Measurements from ENCODE around the gene STX17.

Gene STX17

GRCh38 chr9:99962680-99963261 lies 56.3 kb downstream of the STX17 start:
- ChIA-PET CTCF (no interaction called here), POLR2A (no interaction called here)
- no peak for TF ChIP-seq LEF1 (IDR thresholded peaks at IDR 0.05; ENCODE audit: borderline replicate concordance)
- TF ChIP-seq FOXA1 (IDR thresholded peaks at IDR 0.05), result no peak
- no peak for TF ChIP-seq ARNT (IDR thresholded peaks at IDR 0.05)
- TF ChIP-seq CTBP1 (IDR thresholded peaks at IDR 0.05; ENCODE audit: borderline replicate concordance), result no peak
- TF ChIP-seq, protein P1, sequence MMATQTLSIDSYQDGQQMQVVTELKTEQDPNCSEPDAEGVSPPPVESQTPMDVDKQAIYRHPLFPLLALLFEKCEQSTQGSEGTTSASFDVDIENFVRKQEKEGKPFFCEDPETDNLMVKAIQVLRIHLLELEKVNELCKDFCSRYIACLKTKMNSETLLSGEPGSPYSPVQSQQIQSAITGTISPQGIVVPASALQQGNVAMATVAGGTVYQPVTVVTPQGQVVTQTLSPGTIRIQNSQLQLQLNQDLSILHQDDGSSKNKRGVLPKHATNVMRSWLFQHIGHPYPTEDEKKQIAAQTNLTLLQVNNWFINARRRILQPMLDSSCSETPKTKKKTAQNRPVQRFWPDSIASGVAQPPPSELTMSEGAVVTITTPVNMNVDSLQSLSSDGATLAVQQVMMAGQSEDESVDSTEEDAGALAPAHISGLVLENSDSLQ (IDR thresholded peaks at IDR 0.05), result no peak
- TF ChIP-seq BHLHE40 (IDR thresholded peaks at IDR 0.05; ENCODE audit: borderline replicate concordance), result no peak
- no peak for TF ChIP-seq SUZ12 (IDR thresholded peaks at IDR 0.05)
- TF ChIP-seq NFRKB (IDR thresholded peaks at IDR 0.05), result no peak
- no peak for DNase-seq (ENCODE audit: extremely low spot score)

- ChIA-PET POLR2A (no interaction called here), CTCF (interaction anchor here (0.6 kb wide), 1 partner anchor 681 kb away, joined by 3 read pairs; no protein-coding TSS in a partner anchor)
- DNase-seq (ENCODE audit: extremely low spot score), result no peak
- TF ChIP-seq ELF4 (IDR thresholded peaks at IDR 0.05) (no peak), TARDBP (IDR thresholded peaks at IDR 0.05) (no peak), NFRKB (IDR thresholded peaks at IDR 0.05) (no peak), FOXA1 (IDR thresholded peaks at IDR 0.05) (no peak), HDGF (IDR thresholded peaks at IDR 0.05; ENCODE audit: borderline replicate concordance) (no peak), BHLHE40 (IDR thresholded peaks at IDR 0.05; ENCODE audit: borderline replicate concordance) (no peak), ZNF384 (IDR thresholded peaks at IDR 0.05) (no peak), FOXM1 (IDR thresholded peaks at IDR 0.05; ENCODE audit: borderline replicate concordance) (no peak), ARNT (IDR thresholded peaks at IDR 0.05) (no peak), LEF1 (IDR thresholded peaks at IDR 0.05; ENCODE audit: borderline replicate concordance) (no peak), L3MBTL2 (conservative IDR thresholded peaks at IDR 0.05) (no peak), SUZ12 (IDR thresholded peaks at IDR 0.05) (no peak), SP1 (IDR thresholded peaks at IDR 0.05) (no peak), CTBP1 (IDR thresholded peaks at IDR 0.05; ENCODE audit: borderline replicate concordance) (no peak)
Measured at GRCh38 chr9:99964336-99964735, 57.9 kb downstream of the STX17 start.

DNA sequence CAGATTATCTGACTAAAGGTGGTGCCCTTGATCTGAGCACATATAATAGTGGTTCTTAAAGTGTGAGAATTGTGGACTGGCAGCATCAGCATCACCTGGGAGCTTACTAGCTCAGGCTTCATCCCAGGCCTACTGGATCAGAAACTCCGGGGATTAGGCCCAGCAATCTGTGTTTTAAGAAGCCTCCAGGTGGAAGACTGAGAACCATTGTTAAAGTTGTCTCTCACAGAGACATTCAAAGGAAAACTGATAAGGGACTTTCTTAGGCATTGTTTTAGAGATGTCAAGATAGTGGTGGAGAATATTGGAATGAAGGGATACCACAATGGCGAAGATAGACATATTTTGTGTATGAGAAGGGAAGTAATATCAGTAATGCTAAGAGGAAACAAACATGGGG lies 59.5 kb downstream of the STX17 start:
- ChIA-PET POLR2A (no interaction called here), CTCF (no interaction called here)
- DNase-seq (ENCODE audit: extremely low spot score), result no peak
- TF ChIP-seq SUZ12 (IDR thresholded peaks at IDR 0.05), result no peak
- TF ChIP-seq FOXM1 (IDR thresholded peaks at IDR 0.05; ENCODE audit: borderline replicate concordance), result no peak
- TF ChIP-seq HDGF (IDR thresholded peaks at IDR 0.05; ENCODE audit: borderline replicate concordance), result no peak
- TF ChIP-seq, protein P1 (IDR thresholded peaks at IDR 0.05), result no peak
- TF ChIP-seq BHLHE40 (IDR thresholded peaks at IDR 0.05; ENCODE audit: borderline replicate concordance), result no peak
- TF ChIP-seq SP1 (IDR thresholded peaks at IDR 0.05), result no peak
- no peak for TF ChIP-seq L3MBTL2 (conservative IDR thresholded peaks at IDR 0.05)
- TF ChIP-seq CTBP1 (IDR thresholded peaks at IDR 0.05; ENCODE audit: borderline replicate concordance), result no peak
- TF ChIP-seq ARNT (IDR thresholded peaks at IDR 0.05), result no peak

GRCh38 chr9:99966716-99967115 lies 60.3 kb downstream of the STX17 start:
- ChIA-PET CTCF (no interaction called here), POLR2A (no interaction called here)
- peak; percentile 15 for DNase-seq (ENCODE audit: extremely low spot score)
- TF ChIP-seq LEF1 (IDR thresholded peaks at IDR 0.05; ENCODE audit: borderline replicate concordance), result no peak
- TF ChIP-seq, protein P1 (IDR thresholded peaks at IDR 0.05), result no peak
- TF ChIP-seq SUZ12 (IDR thresholded peaks at IDR 0.05), result no peak
- no peak for TF ChIP-seq FOXK2 (IDR thresholded peaks at IDR 0.05)

GRCh38 chr9:99967457-99967856 lies 61.0 kb downstream of the STX17 start:
- TF ChIP-seq, protein P1 (IDR thresholded peaks at IDR 0.05), result peak; percentile 75
- no peak for TF ChIP-seq FOXM1 (IDR thresholded peaks at IDR 0.05; ENCODE audit: borderline replicate concordance)
- POLR2A ChIA-PET, result no interaction called here
- no peak for DNase-seq (ENCODE audit: extremely low spot score)
- CTCF ChIA-PET, result no interaction called here

DNA sequence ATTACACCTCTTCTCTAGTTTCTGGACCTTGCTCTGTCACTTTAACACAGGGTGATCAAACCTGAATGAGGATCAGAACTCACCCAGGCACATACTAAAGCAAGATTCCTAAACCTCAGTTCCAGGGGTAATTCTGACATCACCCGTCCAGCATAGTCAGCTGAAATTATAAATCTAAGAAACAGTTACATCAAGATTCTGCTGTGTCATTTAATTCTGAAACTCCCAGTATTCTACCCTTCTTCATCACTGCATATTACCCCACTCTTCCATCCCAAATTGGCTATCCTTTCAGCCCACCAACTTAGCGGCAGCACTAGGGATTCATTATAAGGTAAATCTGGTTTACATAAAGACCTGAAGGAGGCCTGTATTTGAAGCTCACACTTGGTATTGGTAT lies 64.0 kb downstream of the STX17 start:
- TF ChIP-seq ARNT (IDR thresholded peaks at IDR 0.05) (no peak), BHLHE40 (IDR thresholded peaks at IDR 0.05; ENCODE audit: borderline replicate concordance) (no peak), TARDBP (IDR thresholded peaks at IDR 0.05) (no peak)
- TF ChIP-seq, protein P1 (IDR thresholded peaks at IDR 0.05), result no peak
- CTCF ChIA-PET, result no interaction called here
- DNase-seq (ENCODE audit: extremely low spot score), result no peak
- POLR2A ChIA-PET, result no interaction called here

Measured in HEK293T (cell line).